Raji (cell line): Measurements from ENCODE around the gene AHCTF1.

ENCODE experiments used
- POLR2A ChIP-seq: IDR thresholded peaks from 2 replicates; pipeline ENCODE4 v1.6.1; 2011; ENCODE audit warnings: low read depth, low read length, control low read depth; ENCODE audit not compliant: insufficient read depth

Gene AHCTF1

DNA sequence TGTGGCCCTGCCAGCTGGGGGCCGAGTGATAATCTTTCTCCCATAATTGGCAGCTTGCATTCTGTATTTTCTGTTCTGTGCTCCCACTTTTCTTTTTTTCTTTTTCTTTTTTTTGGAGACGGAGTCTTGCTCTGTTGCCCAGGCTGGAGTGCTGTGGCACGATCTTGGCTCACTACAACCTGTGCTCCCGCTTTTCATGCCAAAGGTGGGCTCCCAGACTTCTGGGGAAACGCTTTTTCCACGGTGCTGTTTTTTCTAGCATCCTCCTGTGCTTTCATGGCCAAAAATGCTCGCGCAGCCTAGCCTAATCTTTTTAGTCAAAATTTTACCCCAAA lies 585 bp upstream of the AHCTF1 start:
- TF ChIP-seq POLR2A = no peak

DNA sequence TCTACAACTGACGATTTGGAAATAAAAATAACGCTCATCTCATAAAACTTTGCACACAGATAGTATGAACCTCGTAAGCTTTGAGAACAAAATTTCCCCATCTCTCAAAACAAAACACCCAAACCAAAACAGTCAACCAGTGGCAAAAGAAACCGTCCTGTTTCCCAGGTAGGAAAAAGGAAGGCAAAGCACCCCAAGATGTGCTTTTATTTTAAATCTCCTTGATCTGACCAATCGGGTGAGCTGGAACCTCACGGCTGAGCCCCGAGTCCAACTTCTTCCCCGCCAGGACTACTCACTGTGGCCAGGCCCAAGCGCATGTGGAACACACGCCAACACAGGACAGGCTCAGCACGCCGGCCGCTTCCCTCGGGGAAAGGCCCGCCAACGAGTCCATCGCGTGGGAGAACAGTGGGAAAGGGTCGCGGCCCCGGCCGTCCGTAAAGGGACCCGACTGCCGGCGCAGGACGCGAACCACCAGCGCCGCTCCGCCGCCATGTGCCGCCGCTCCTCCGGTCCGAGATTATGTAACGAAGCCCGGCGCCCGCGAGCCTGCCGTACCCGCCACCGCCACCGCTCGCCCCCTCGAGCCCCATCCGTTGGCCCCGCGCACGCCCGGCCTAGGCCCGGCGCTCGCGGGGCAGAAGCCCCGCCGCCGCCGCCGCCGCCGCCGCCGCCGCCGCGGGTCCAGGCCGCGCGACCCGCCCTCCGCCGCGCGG lies 759 bp downstream of the AHCTF1 start:
- TF ChIP-seq POLR2A = no peak

DNA sequence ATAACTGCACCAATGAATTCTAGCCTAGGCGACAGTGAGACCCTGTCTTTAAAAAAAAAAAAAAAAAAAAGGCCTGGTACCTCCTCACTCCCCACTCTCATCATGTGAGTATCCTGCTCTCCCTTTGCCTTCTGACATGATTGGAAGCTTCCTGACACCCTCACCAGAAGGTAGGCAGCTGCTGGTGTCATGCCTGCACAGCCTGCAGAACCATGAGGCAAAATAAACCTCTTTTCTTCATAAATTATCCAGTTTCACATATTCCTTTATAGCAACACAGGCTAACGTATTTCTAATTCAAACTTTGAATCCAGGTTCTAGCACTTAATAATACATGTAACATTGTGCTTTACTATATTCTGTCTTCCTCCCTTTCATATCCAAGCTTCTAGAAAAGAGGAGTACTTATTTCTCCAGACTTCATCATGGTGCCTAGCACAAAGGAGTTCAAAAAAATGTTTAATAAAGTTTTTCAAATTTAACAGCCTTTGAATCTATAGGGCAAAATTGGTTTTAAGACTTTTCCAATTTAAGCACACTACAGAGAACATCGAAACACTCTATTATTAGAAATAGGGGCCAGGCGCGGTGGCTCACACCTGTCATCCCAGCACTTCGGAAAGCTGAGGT lies 5.6 kb downstream of the AHCTF1 start:
- TF ChIP-seq POLR2A = no peak

DNA sequence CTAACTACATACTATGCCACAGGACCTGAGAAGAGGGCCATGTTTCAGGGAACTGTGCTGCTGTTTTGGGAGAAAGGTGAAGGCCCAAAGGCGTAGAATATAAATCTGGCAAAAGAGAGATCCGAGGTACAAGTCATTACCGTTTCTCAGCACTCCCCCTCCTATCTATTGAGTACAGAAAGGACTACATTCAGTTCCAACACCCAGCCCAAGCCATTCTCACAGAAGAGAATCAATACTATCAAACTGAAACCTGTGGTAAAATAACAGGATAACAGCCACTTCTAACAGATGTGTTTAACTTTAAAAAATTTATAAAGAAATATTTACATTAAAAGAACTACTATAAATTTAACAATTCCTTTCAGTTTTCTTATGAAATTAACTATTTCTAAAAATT lies 7.8 kb downstream of the AHCTF1 start:
- TF ChIP-seq POLR2A = no peak

DNA sequence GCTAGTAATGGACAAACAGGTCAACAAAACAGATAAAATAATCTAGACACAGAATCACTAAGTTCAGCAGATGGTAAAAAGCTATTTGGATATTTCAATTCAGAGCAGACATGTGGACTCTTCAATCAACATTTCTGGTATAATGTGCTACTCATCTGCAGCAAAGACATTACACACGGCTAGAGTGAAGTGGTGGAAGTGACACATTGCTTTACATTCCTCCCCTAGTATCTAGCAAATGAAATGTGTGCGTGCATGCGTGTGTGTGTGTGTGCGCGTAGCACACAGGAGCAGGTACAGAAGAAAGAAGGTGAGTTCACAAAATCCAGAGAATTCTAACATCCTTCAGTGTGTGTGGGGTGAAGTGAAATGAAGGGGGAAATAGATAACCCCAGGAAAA lies 8.3 kb downstream of the AHCTF1 start:
- no peak for TF ChIP-seq POLR2A

DNA sequence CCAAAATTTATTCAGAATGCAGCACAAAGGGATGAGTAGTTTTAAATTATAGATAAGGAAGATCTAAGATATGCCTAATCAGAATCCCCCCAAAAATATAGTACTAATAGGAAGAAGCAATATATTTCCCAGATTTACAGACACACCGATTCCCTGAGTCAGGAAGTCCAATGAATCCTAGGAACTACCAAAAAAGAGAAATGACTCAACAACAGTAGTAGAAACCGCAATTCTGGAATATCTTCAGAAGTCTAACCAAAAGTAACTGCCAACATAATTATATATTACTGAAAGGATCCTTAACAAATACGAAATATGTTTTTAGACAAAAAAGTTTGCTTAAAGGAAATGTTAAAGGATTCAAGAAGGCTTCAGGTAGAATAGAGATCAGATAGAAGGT lies 10.3 kb downstream of the AHCTF1 start:
- TF ChIP-seq POLR2A = no peak

DNA sequence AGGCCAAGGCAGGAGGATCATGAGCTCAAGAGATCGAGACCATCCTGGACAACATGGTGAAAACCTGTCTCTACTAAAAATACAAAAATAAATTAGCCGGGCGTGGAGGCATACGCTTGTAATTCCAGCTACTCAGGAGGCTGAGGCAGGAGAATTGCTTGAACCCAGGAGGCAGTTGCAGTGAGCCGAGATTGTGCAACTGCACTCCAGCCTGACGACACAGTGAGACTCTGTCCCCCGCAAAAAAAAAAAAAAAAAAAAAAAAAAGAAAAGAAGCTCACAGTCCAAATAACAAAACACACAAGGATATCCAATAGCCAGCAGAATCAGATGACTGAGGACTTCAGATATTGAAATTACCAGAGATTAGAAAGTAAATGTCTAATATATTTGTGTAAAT lies 11.8 kb downstream of the AHCTF1 start:
- no peak for TF ChIP-seq POLR2A

DNA sequence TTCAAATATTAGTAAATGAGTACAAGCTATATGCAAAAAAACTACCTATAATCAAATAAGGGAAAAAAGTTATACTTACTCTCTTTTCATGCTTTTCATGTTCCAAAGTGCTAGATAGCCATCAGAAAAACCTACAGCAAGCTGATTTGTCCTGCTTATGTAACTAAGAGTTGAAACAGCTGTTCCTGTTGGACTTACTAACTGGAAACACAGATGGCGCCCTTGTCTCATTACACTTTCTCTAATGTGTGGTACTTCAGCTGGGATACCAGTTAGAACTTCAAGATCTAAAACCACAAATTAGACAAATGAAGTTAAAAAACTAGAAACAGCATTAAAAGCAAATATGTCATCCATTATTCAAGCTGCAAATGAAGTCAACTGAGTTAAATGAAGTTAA lies 24.3 kb downstream of the AHCTF1 start:
- TF ChIP-seq POLR2A = no peak

DNA sequence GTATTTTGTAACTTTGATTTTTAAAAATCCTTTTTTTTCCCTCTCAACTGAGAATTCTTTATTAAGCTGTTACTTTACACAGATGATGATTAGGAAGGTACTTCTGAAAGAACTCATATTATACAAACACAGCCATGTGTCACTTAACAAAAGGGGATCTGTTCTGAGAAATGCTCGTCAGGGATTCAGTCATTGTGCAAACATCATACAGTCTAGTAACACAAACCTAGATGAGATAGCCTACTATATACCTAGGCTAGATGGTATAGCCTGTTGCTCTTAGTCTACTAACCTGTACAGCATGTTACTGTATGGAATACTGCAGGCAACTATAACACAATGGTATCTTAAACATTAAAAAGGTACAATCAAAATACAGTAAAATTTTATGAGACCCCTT lies 24.9 kb downstream of the AHCTF1 start:
- no peak for TF ChIP-seq POLR2A

DNA sequence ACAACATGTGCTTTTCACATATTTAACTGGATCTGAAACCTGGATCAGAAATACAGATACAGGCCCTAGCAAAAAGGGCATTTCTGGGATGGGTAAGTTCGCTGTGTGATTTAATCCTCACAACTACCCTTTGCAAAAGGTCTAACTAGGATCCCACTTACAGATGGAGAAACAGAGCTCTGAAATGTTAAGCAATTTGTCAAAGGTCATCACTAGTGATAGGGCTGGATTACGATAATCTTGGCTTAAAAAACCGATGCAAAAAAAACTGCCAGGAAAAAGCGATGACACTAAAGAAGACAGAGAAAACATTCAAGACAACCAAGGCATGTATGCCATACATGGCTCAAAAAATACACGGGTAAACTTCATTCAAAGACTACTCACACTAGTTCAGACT lies 29.9 kb downstream of the AHCTF1 start:
- TF ChIP-seq POLR2A = no peak

DNA sequence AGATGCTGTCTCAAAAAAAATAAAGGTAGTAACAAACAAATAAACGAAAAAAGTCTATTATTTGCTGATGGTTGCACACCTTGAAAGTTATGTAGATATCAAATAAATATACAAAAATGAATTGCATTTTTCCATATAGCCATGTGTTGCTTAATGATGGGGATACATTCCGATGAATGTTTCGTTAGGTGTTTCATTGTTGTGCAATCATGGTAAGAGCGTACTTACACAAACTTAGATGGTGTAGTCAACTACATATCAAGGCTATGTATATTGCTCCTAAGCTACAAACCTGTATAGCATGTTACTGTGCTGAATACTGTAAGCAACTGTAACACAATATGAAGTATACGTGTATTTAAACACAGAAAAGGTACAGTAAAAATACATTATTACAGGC lies 34.4 kb downstream of the AHCTF1 start:
- TF ChIP-seq POLR2A = no peak

DNA sequence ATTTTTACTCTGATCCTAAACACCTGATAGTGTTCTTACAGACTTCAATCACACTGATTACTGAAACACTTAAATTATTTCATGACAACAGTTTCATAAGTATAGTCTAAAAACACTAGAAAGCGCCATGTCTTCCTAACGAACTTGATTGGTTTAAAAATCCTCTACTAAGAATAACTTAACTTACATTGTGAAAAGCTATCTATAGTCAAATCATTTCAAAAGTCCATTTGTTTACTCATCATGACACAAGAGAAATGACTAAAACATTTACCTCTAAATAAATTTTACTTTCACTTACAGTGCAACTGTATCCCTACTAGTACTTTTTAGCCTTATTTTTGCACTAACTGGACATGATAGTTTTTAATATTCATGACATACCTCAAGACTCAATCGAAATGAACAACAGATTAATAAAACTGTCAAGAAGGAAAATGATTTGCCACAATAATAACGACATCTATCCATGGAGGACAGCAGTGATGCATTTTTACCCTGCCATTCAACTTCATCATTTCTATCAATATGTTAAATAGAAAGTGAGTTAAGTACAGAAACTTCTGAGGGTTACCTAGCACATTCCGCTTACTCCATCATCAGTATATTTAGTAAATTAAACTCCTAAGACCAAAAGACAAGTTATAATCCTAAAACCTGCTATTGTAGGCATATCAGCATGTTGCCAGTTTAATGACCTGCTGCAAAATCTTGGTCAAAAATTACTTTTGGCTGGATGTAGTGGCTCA lies 38.4 kb downstream of the AHCTF1 start:
- TF ChIP-seq POLR2A = no peak

DNA sequence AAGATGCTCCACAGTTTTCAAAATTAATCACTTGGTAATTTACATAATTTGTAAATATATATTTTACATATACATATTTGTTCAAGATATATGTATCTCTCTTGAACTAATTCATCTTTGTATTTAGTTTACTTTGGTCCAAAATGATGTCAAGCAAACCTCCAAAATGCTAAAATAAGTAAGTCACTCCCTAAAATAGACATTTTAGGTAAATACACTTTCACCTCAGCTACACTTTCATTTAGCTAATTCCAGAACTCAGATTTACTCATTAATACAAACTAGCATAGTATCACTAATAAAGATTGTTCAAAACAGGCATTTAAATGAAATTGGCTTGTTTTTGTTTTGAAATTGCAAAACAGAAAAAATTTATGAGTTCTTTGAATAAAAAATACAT lies 40.6 kb downstream of the AHCTF1 start:
- no peak for TF ChIP-seq POLR2A

DNA sequence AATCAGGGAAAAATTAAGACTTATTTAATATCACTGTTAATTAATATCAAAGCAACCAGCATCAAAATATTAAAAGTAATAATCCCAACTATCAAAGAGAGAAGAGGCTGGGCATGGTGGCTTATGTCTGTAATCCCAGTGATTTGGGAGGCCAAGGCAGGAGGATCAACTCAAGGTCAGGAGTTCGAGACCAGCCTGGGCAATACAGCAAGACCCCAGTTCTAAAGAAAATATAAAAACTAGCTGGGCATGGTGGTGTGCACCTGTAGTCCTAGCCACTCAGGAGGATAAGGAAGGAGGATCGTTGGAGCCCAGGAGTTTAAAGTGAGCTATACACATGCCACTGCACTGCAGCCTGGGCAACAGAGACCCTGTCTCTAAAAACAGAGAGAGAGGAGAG lies 43.2 kb downstream of the AHCTF1 start:
- no peak for TF ChIP-seq POLR2A

DNA sequence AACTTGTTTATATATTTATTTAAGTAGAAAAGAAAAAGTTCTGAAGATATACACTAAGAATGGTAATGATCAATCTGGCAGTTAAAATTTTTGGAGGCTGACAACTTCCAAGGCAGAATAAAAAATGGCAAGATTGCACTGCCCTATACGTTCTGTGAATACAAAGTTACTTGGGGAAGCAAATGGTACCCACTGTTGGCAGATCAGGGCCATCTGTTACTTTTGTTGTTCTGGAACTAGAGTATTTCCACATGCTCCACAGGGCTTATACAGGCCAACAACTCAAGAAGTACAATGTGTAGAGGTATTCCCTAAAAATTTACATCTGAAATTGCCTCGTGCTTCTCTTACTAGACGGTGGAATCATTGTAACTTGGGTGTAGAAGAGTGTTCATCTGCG lies 53.2 kb downstream of the AHCTF1 start:
- no peak for TF ChIP-seq POLR2A

DNA sequence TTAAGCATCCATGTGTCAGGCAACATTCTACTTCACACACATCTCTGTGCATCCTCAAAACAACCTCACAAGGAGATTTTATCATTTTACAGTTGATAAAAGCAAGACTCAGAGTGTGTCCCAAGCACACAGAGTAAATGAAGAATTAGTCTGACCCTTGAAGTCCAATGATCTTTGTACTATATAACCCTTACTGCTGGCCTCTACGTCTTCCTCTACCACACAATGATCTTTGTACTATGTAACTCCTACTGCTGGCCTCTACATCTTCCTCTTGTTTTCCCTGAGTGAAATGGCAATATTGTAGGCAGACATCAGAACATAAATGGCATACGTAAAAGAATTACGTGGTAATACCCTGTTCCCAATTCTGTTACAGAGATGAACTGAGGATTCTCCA lies 55.3 kb downstream of the AHCTF1 start:
- no peak for TF ChIP-seq POLR2A
